K562 (cell line): ENCODE data around the gene LCNL1. TPM values are rescaled to one million over a fixed set of nuclear protein-coding genes. Genes with fewer than 3 reads are reported as not detected.

Source experiments
- ATF7 ChIP-seq: fragments of 450-650 bp; IDR thresholded peaks from 2 replicates; pipeline ENCODE4 v1.7.1; 2014; ENCODE audit warnings: mild to moderate bottlenecking, moderate library complexity
- BDP1 ChIP-seq: IDR thresholded peaks from 3 replicates; pipeline ENCODE4 v1.6.1; 2011; ENCODE audit not compliant: insufficient read length, insufficient read depth
- CC2D1A ChIP-seq: fragments of 450-650 bp; IDR thresholded peaks from 2 replicates; pipeline ENCODE4 v1.6.1; 2017; ENCODE audit warnings: mild to moderate bottlenecking
- CCNT2 ChIP-seq: IDR thresholded peaks from 2 replicates; pipeline ENCODE4 v1.6.1; 2011; ENCODE audit warnings: borderline replicate concordance, low read depth, mild to moderate bottlenecking, moderate library complexity, mixed read lengths, low read length; ENCODE audit not compliant: insufficient read length; ENCODE audit errors: extremely low read depth
- CHD1 ChIP-seq: fragments of 200-600 bp; sonication (generic); IDR thresholded peaks from one replicate; pipeline ENCODE4 v1.6.1; 2012; ENCODE audit warnings: mild to moderate bottlenecking, moderate library complexity, low read length, inconsistent platforms
- FIP1L1 ChIP-seq: fragments of 200-400 bp; formaldehyde crosslinking; IDR thresholded peaks from 2 replicates; pipeline ENCODE4 v1.6.1; 2018; ENCODE audit warnings: mild to moderate bottlenecking, low read depth, low read length; ENCODE audit not compliant: poor library complexity, severe bottlenecking
- GABPA ChIP-seq: fragments of 200-800 bp; sonication (Bioruptor generic); conservative IDR thresholded peaks from 2 replicates; pipeline ENCODE4 v1.6.1; 2016; ENCODE audit warnings: low read depth, missing genetic modification characterization, missing compliant biosample characterization
- GTF2E2 ChIP-seq: fragments of 200-800 bp; sonication (Bioruptor generic); IDR thresholded peaks from 2 replicates; pipeline ENCODE4 v1.6.1; 2016; ENCODE audit warnings: missing genetic modification characterization, missing compliant biosample characterization
- IRF2 ChIP-seq: sonication (generic); formaldehyde crosslinking; IDR thresholded peaks from 2 replicates; pipeline ENCODE4 v1.8.1; 2022; ENCODE audit warnings: mild to moderate bottlenecking, missing genetic modification reagents
- KAT7 ChIP-seq: sonication (generic); formaldehyde crosslinking; IDR thresholded peaks from 2 replicates; pipeline ENCODE4 v1.8.0; 2022; ENCODE audit warnings: missing genetic modification reagents, mild to moderate bottlenecking, borderline replicate concordance
- KDM2B ChIP-seq: fragments of 250-450 bp; sonication (Bioruptor Pico); IDR thresholded peaks from 2 replicates; pipeline ENCODE4 v1.8.0; 2021; ENCODE audit warnings: mild to moderate bottlenecking, moderate library complexity
- KLF1 ChIP-seq: fragments of 450-650 bp; IDR thresholded peaks from 2 replicates; pipeline ENCODE4 v1.6.1; 2016; ENCODE audit warnings: missing genetic modification characterization, missing compliant biosample characterization
- MCM3 ChIP-seq: fragments of 450-650 bp; IDR thresholded peaks from 2 replicates; pipeline ENCODE4 v1.6.1; 2016
- PHF8 ChIP-seq: fragments of 200-600 bp; sonication (generic); IDR thresholded peaks from 2 replicates; pipeline ENCODE4 v1.6.1; 2012; ENCODE audit warnings: mixed run types, mild to moderate bottlenecking, inconsistent platforms, low read length, moderate library complexity, borderline replicate concordance
- PTRF ChIP-seq: fragments of 450-650 bp; IDR thresholded peaks from 2 replicates; pipeline ENCODE4 v1.6.1; 2016; ENCODE audit warnings: mild to moderate bottlenecking, missing genetic modification characterization, missing compliant biosample characterization
- RBM39 ChIP-seq: fragments of 200-400 bp; formaldehyde crosslinking; optimal IDR thresholded peaks from 2 replicates; pipeline ENCODE3; 2018; ENCODE audit warnings: low read depth, low read length
- RFX1 ChIP-seq: fragments of 450-650 bp; IDR thresholded peaks from 2 replicates; pipeline ENCODE4 v1.6.1; 2016; ENCODE audit warnings: mild to moderate bottlenecking, moderate library complexity
- RHOXF2B ChIP-seq: fragments of 250-450 bp; sonication (Bioruptor Pico); conservative IDR thresholded peaks from 2 replicates; pipeline ENCODE4 v1.5.1; 2021
- SAP30 ChIP-seq: fragments of 200-600 bp; sonication (generic); IDR thresholded peaks from 2 replicates; pipeline ENCODE4 v1.6.1; 2012; ENCODE audit warnings: borderline replicate concordance, low read depth, mild to moderate bottlenecking, moderate library complexity, low read length, control low read depth, inconsistent platforms; ENCODE audit not compliant: insufficient read depth, poor library complexity, severe bottlenecking
- SMAD4 ChIP-seq: fragments of 250-450 bp; sonication (Bioruptor Pico); conservative IDR thresholded peaks from 2 replicates; pipeline ENCODE4 v1.8.0; 2021; ENCODE audit warnings: inconsistent platforms, mild to moderate bottlenecking, moderate library complexity
- polyA plus RNA-seq, 8 experiments: library from polyadenylated mRNA; depleted of rRNA in 4 of 8; stranded (reverse) in 5 of 8; unstranded in 3 of 8; fragments of >200 nt; fragmentation: Nextera tagmentation in 2 of 8; fragmentation: Illumina TruSeq in 1 of 8; extraction: Ambion mirVana in 2 of 8; extraction: Trizol in 1 of 8; gene quantifications; 2 replicates each; pipeline versions ENCODE4 v1.2.1 to v1.2.3, GENCODE V29; 2011 to 2014; ENCODE audit warnings: inconsistent platforms in 1 of 8, missing spikeins in 1 of 8
- total RNA-seq, 7 experiments: library from RNA; depleted of rRNA in 6 of 7; stranded (reverse); fragments of >200 nt in 6 of 7; fragmentation: Illumina TruSeq in 2 of 7; extraction: Trizol in 2 of 7; gene quantifications; 2 replicates each; pipeline versions ENCODE4 v1.2.1 to v1.2.3, GENCODE V29; 2011 to 2021; ENCODE audit warnings: low replicate concordance in 1 of 7
- TF ChIP-seq, protein P1 (sequence below): fragments of 150-350 bp; conservative IDR thresholded peaks from 2 replicates; pipeline ENCODE4 v1.6.1; 2014; ENCODE audit warnings: low read length
- TF ChIP-seq, protein P2 (sequence below): fragments of 450-650 bp; IDR thresholded peaks from 2 replicates; pipeline ENCODE4 v1.6.1; 2014; ENCODE audit warnings: low read depth, mild to moderate bottlenecking, moderate library complexity, borderline replicate concordance
- TF ChIP-seq, protein P3 (sequence below), 2 experiments: fragments of 450-650 bp; IDR thresholded peaks; 2 replicates each; pipeline ENCODE4 v1.6.1; 2016

LCNL1 gene
- total and polyA plus RNA-seq, 9 of the 15 experiments (the other 6 are each of a cell fraction or from before 2014, with no cell fraction given) = 0.04 to 0.16 (median 0.04) TPM; not detected in 4

DNA sequence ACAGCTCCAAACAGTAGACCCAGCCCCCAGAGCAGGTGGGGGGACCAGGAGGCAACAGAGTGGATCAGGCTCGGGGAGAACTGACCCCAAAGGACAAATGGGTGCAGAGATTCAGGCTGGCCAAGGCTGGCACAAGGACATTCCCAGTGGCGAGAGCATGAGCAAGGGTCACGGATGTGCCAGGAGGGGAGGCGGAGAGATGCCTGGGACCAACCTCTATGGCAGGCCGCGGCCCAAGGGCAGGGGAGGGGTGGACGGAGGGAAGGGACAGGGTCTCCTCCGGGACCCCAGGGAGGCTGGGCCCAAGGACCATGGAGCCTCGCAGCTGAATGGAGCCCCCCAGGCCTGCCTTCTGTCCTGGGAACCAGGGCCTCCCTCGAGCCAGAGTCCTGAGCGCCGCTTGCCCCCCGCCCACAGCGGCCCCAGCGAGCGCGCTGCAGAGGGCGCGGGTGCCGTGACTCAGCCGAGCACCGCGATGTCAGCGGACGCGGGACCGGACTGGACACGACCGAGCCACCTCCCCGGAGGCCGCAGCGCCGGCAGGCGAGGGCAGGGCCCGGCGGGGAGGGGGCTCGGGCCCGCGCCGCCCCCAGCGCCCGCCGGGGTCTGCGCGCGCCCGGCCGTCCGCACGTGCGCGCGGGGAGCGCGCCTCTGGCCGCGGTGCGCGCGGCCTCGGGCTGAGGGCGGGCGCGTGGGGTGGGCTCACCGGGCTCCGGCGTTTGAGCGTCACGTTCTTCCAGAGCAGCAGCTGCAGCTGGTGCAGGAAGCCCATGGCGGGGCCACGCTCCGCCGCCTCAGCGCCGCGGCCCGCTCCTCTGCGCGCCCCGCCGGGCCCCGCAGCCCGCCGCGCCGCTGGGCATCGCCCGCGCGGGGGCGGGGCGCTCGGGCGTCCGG, 44.8 kb downstream of the LCNL1 start, which contains the start of gene ABCA2 (continued):
- TF ChIP-seq, protein P1, sequence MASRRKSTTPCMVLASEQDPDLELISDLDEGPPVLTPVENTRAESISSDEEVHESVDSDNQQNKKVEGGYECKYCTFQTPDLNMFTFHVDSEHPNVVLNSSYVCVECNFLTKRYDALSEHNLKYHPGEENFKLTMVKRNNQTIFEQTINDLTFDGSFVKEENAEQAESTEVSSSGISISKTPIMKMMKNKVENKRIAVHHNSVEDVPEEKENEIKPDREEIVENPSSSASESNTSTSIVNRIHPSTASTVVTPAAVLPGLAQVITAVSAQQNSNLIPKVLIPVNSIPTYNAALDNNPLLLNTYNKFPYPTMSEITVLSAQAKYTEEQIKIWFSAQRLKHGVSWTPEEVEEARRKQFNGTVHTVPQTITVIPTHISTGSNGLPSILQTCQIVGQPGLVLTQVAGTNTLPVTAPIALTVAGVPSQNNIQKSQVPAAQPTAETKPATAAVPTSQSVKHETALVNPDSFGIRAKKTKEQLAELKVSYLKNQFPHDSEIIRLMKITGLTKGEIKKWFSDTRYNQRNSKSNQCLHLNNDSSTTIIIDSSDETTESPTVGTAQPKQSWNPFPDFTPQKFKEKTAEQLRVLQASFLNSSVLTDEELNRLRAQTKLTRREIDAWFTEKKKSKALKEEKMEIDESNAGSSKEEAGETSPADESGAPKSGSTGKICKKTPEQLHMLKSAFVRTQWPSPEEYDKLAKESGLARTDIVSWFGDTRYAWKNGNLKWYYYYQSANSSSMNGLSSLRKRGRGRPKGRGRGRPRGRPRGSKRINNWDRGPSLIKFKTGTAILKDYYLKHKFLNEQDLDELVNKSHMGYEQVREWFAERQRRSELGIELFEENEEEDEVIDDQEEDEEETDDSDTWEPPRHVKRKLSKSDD = no peak
- TF ChIP-seq CCNT2 = peak; percentile 8
- no peak for TF ChIP-seq RHOXF2B (CRISPR knock-in tag)
- no peak for TF ChIP-seq RBM39
- no peak for TF ChIP-seq CHD1
- 0 out of 2 replicates have a peak, but pooled peaks have one; percentile 37 for TF ChIP-seq KDM2B (CRISPR knock-in tag)
- TF ChIP-seq MCM3 = no peak
- no peak for TF ChIP-seq CC2D1A
- TF ChIP-seq KAT7 (CRISPR knock-in tag) = 0 out of 2 replicates have a peak, but pooled peaks have one; percentile 72
- no peak for TF ChIP-seq GTF2E2
- TF ChIP-seq, protein P2, sequence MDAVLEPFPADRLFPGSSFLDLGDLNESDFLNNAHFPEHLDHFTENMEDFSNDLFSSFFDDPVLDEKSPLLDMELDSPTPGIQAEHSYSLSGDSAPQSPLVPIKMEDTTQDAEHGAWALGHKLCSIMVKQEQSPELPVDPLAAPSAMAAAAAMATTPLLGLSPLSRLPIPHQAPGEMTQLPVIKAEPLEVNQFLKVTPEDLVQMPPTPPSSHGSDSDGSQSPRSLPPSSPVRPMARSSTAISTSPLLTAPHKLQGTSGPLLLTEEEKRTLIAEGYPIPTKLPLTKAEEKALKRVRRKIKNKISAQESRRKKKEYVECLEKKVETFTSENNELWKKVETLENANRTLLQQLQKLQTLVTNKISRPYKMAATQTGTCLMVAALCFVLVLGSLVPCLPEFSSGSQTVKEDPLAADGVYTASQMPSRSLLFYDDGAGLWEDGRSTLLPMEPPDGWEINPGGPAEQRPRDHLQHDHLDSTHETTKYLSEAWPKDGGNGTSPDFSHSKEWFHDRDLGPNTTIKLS = no peak
- TF ChIP-seq SMAD4 (CRISPR knock-in tag) = no peak
- TF ChIP-seq PTRF (tag) = no peak
- TF ChIP-seq, protein P3, sequence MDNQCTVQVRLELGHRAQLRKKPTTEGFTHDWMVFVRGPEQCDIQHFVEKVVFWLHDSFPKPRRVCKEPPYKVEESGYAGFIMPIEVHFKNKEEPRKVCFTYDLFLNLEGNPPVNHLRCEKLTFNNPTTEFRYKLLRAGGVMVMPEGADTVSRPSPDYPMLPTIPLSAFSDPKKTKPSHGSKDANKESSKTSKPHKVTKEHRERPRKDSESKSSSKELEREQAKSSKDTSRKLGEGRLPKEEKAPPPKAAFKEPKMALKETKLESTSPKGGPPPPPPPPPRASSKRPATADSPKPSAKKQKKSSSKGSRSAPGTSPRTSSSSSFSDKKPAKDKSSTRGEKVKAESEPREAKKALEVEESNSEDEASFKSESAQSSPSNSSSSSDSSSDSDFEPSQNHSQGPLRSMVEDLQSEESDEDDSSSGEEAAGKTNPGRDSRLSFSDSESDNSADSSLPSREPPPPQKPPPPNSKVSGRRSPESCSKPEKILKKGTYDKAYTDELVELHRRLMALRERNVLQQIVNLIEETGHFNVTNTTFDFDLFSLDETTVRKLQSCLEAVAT (IDR thresholded peaks at IDR 0.05) = no peak
- 0 out of 2 replicates have a peak, but pooled peaks have one; percentile 56 for TF ChIP-seq IRF2 (CRISPR knock-in tag)
- TF ChIP-seq BDP1 = no peak
- TF ChIP-seq SAP30 = peak; percentile 45
- TF ChIP-seq GABPA (tag) = no peak
- no peak for TF ChIP-seq KLF1
- TF ChIP-seq PHF8 = peak; percentile 53; the same call in 1 of the 2 replicates
- TF ChIP-seq FIP1L1 = no peak
- TF ChIP-seq RFX1 = no peak
- TF ChIP-seq ATF7 = no peak
